A549 (cell line): ENCODE data around the gene KCNAB2.

Experiments
- CTCF ChIP-seq: fragments of >200 bp; sonication (Bioruptor Twin); formaldehyde crosslinking; IDR thresholded peaks from 3 replicates; pipeline ENCODE4 v1.5.1; 2016
- EP300 ChIP-seq, 2 experiments: fragments of >200 bp; sonication (Bioruptor Twin); formaldehyde crosslinking; IDR thresholded peaks; 2 replicates in 1 of 2; 3 replicates in 1 of 2; pipeline ENCODE4 v1.6.1; 2016 to 2017
- KDM1A ChIP-seq: fragments of 200-600 bp; sonication (generic); IDR thresholded peaks from 2 replicates; pipeline ENCODE4 v1.6.1; 2016; ENCODE audit warnings: low read depth, mild to moderate bottlenecking
- POLR2A ChIP-seq: IDR thresholded peaks from 2 replicates; pipeline ENCODE4 v1.6.1; 2012; ENCODE audit warnings: mild to moderate bottlenecking, low read length
- RAD21 ChIP-seq, 2 experiments: fragments of >200 bp in 1 of 2; sonication (Bioruptor Twin) in 1 of 2; formaldehyde crosslinking in 1 of 2; IDR thresholded peaks in 1 of 2; conservative IDR thresholded peaks in 1 of 2; 2 replicates in 1 of 2; 3 replicates in 1 of 2; pipeline ENCODE4 v1.6.1; 2012 to 2018; ENCODE audit warnings: inconsistent platforms in 1 of 2
- RARB ChIP-seq: fragments of 250-450 bp; sonication (Bioruptor Pico); IDR thresholded peaks from 2 replicates; pipeline ENCODE4 v1.8.0; 2021; ENCODE audit warnings: mild to moderate bottlenecking, moderate library complexity
- RFX5 ChIP-seq: fragments of 450-650 bp; IDR thresholded peaks from 2 replicates; pipeline ENCODE4 v1.7.1; 2014; ENCODE audit warnings: antibody characterized with exemption, mild to moderate bottlenecking, moderate library complexity
- RNF2 ChIP-seq: fragments of 200-600 bp; sonication (generic); IDR thresholded peaks from 2 replicates; pipeline ENCODE4 v1.6.1; 2016; ENCODE audit warnings: low read depth, mild to moderate bottlenecking, antibody characterized with exemption, moderate library complexity, borderline replicate concordance
- SMC3 ChIP-seq: fragments of >200 bp; sonication (Bioruptor Twin); formaldehyde crosslinking; IDR thresholded peaks from 3 replicates; pipeline ENCODE4 v1.6.1; 2018; ENCODE audit warnings: inconsistent platforms

GRCh38 chr1:6056572-6056948 lies 10.9 kb downstream of the KCNAB2 start:
- TF ChIP-seq POLR2A (no peak), CTCF (no peak), RNF2 (no peak), SMC3 (no peak), EP300 (IDR thresholded peaks at IDR 0.05) (no peak), RARB (CRISPR knock-in tag) (no peak), RFX5 (no peak), KDM1A (no peak), RAD21 (conservative IDR thresholded peaks at IDR 0.05 in 1 of 2, IDR thresholded peaks at IDR 0.05 in 1 of 2) (no peak)
